Measurements from ENCODE around the gene FMN2. TPM values are rescaled to one million over a fixed set of nuclear protein-coding genes. Genes with fewer than 3 reads are reported as not detected.
"Not testable (repeated sequence)": the region's sequence is repeated elsewhere in the genome, so short reads cannot be mapped to it uniquely, and the experiment has no call there.

Gene FMN2
- total RNA-seq, 1 donor, result 34.5 TPM

GRCh38 chr1:240271081-240271480, 179.4 kb downstream of the FMN2 start:
- TF ChIP-seq, protein P1, sequence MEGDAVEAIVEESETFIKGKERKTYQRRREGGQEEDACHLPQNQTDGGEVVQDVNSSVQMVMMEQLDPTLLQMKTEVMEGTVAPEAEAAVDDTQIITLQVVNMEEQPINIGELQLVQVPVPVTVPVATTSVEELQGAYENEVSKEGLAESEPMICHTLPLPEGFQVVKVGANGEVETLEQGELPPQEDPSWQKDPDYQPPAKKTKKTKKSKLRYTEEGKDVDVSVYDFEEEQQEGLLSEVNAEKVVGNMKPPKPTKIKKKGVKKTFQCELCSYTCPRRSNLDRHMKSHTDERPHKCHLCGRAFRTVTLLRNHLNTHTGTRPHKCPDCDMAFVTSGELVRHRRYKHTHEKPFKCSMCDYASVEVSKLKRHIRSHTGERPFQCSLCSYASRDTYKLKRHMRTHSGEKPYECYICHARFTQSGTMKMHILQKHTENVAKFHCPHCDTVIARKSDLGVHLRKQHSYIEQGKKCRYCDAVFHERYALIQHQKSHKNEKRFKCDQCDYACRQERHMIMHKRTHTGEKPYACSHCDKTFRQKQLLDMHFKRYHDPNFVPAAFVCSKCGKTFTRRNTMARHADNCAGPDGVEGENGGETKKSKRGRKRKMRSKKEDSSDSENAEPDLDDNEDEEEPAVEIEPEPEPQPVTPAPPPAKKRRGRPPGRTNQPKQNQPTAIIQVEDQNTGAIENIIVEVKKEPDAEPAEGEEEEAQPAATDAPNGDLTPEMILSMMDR (IDR thresholded peaks at IDR 0.05; ENCODE audit: insufficient read depth, low read length), result no peak
- H3K4me3 ChIP-seq (ENCODE audit: low read depth, low read length), result no peak overlapping the region
- no peak for DNase-seq (ENCODE audit: low read depth)

GRCh38 chr1:240274569-240274968, 182.9 kb downstream of the FMN2 start:
- TF ChIP-seq, protein P1 (IDR thresholded peaks at IDR 0.05; ENCODE audit: insufficient read depth, low read length), result no peak
- H3K4me3 ChIP-seq (ENCODE audit: low read depth, low read length), result no peak overlapping the region
- no peak for DNase-seq (ENCODE audit: low read depth)

DNA sequence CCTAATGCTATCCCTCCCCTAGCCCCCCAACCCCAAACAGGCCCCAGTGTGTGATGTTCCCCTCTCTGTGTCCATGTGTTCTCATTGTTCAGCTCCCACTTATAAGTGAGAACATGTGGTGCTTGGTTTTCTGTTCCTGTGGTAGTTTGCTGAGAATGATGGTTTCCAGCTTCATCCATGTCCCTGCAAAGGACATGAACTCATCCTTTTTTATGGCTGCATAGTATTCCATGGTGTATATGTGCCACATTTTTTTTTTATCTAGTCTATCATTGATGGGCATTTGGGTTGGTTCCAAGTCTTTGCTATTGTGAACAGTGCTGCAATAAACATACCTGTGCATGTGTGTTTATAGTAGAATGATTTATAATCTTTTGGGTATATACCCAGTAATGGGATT, 183.5 kb downstream of the FMN2 start:
- H3K4me3 ChIP-seq (ENCODE audit: low read depth, low read length); DNase-seq (ENCODE audit: low read depth): not testable (repeated sequence)

DNA sequence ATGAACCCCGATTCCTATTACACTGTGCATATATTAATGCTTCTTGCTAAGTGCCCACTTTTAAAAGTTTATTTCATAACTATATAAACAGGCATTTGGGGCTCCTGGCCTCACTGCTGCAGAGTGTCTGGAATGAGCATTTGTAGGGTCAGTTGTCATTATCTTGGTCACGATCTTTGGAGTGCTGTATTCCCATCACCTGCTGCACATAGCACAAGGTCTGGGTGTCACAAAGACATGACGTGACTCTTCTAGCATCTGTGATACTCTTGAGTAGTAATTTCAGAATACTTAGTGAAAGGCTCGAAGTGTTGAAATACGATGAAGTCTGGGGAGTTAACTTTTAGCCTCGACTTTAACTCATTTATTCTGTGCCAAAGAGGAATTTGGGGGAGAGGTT, 186.4 kb downstream of the FMN2 start:
- no peak for DNase-seq (ENCODE audit: low read depth)
- TF ChIP-seq, protein P1 (IDR thresholded peaks at IDR 0.05; ENCODE audit: insufficient read depth, low read length), result no peak
- no peak overlapping the region for H3K4me3 ChIP-seq (ENCODE audit: low read depth, low read length)

DNA sequence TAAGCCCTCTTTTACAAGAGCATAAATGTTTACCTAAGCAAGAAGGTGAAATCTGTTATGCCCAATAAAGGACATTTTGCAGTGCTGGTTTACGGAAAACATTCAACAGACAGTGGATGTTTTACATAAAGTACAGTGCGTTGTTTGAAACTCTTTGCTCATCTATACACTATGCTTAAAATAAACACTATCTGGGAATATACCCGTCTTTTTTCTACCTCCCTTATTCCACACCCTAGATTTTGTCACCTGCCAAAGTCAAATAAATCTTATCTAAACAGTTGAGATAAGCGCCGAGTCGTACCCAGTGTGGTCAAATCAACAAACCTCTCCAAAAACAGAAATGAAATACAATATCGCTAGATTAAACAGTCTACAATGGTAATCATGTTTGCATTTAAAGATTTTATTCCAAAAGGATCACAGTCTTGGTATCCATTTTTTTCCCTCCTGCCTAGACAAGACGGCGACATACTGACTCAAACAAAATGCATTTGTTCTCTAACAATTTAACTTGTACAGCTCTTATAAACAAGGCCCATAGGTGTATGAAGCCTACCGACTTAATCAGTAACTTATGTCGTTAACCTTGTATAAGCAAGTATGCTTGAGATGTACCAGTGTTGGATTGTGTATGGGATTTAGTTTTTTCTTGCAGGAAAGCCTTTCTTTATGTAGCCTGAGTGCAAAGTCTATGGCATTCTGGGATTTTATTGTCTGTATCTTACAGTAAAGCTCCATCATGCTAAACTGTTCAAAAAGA, 189.1 kb downstream of the FMN2 start:
- DNase-seq (ENCODE audit: low read depth), result no peak
- TF ChIP-seq, protein P1 (IDR thresholded peaks at IDR 0.05; ENCODE audit: insufficient read depth, low read length), result no peak
- H3K4me3 ChIP-seq (ENCODE audit: low read depth, low read length), result no peak overlapping the region

DNA sequence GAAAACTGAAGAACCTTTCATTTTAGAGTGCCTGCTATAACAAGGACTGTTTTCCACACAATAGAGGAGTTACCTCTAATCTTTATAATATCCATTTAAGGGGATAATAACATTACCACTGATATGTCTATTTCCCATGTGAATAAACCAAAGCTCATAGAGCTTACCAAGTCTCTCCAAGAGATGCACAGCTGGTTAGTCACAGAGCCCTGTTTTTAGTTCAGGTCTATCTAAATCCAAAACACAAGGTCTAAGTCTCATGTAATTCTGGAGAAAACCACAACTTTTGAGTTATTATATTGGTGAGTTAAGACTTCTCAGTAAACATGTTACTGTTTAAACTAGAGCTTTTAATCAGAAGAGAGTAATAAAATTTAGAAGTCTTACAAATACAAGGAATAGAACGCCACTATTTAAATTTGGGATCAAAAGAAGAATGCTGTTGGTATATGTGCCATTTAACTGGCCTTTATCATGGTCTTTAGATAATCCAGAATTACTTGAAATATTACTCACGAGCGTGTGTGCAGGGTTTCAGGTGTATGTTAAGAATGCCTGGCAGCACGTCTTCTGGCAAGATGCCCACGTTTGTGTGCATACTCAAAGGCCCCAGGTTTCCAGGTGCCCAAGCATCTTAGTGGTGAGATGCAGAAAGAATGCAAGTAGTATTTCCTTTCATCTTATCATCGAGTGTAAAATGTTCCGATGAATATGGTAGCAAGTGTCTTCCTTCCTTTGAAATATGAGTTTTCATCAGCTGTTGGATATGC, 190.6 kb downstream of the FMN2 start:
- peak; percentile 41 for DNase-seq (ENCODE audit: low read depth)
- TF ChIP-seq, protein P1 (IDR thresholded peaks at IDR 0.05; ENCODE audit: insufficient read depth, low read length), result no peak
- no peak overlapping the region for H3K4me3 ChIP-seq (ENCODE audit: low read depth, low read length)

- H3K4me3 ChIP-seq (ENCODE audit: low read depth, low read length), result no peak overlapping the region
- DNase-seq (ENCODE audit: low read depth), result peak; percentile 44
- TF ChIP-seq, protein P1 (IDR thresholded peaks at IDR 0.05; ENCODE audit: insufficient read depth, low read length), result no peak
These were observed 193.2 kb downstream of the FMN2 start for GRCh38 chr1:240284656-240285414.
